GM12873 (cell line): Measurements from ENCODE around the gene MAPKAP1.

Source experiments
- CTCF ChIP-seq: IDR thresholded peaks from 2 replicates; pipeline ENCODE4 v1.5.1; 2012; ENCODE audit warnings: low read depth, mild to moderate bottlenecking, moderate library complexity, low read length, control low read depth; ENCODE audit not compliant: insufficient read depth; ENCODE audit errors: missing control alignments

The MAPKAP1 gene

GRCh38 chr9:125559894-125560293 lies 147.1 kb downstream of the MAPKAP1 start:
- TF ChIP-seq CTCF: no peak

GRCh38 chr9:125559194-125559593 lies 147.8 kb downstream of the MAPKAP1 start:
- no peak for TF ChIP-seq CTCF

- TF ChIP-seq CTCF: peak; percentile 84
Measured at GRCh38 chr9:125558453-125559092, 148.4 kb downstream of the MAPKAP1 start.

GRCh38 chr9:125556046-125556721 lies 150.8 kb downstream of the MAPKAP1 start:
- TF ChIP-seq CTCF: no peak

- TF ChIP-seq CTCF: no peak
Measured at GRCh38 chr9:125554726-125555125, 152.3 kb downstream of the MAPKAP1 start.

GRCh38 chr9:125551781-125552180 lies 155.2 kb downstream of the MAPKAP1 start:
- no peak for TF ChIP-seq CTCF

GRCh38 chr9:125549891-125550885 lies 156.8 kb downstream of the MAPKAP1 start:
- TF ChIP-seq CTCF: no peak
